SK-N-SH treated with all-trans-retinoic acid at 6 μM for 48 hours (cell line): ENCODE results near the gene DCDC2.

ENCODE experiments used
- CREB5 ChIP-seq: fragments of 250-450 bp; sonication (Bioruptor Pico); IDR thresholded peaks from 2 replicates; pipeline ENCODE4 v1.5.1; 2020; ENCODE audit warnings: low read depth, mild to moderate bottlenecking, moderate library complexity
- GLIS3 ChIP-seq: fragments of 250-450 bp; sonication (Bioruptor Pico); IDR thresholded peaks from 2 replicates; pipeline ENCODE4 v1.5.0; 2020; ENCODE audit warnings: mild to moderate bottlenecking, moderate library complexity
- ISL1 ChIP-seq: fragments of 250-450 bp; sonication (Bioruptor Pico); IDR thresholded peaks from 2 replicates; pipeline ENCODE4 v2.1.2; 2022; ENCODE audit warnings: mild to moderate bottlenecking, moderate library complexity
- OSR1 ChIP-seq: fragments of 250-450 bp; sonication (Bioruptor Pico); IDR thresholded peaks from 2 replicates; pipeline ENCODE4 v1.8.0; 2022; ENCODE audit warnings: moderate library complexity, mild to moderate bottlenecking, inconsistent platforms
- PATZ1 ChIP-seq: fragments of 250-450 bp; sonication (Bioruptor Pico); IDR thresholded peaks from 2 replicates; pipeline ENCODE4 v1.8.0; 2020; ENCODE audit warnings: mild to moderate bottlenecking, moderate library complexity, borderline replicate concordance
- POU6F1 ChIP-seq: fragments of 250-450 bp; sonication (Bioruptor Pico); IDR thresholded peaks from 2 replicates; pipeline ENCODE4 v1.8.0; 2021; ENCODE audit warnings: low read depth, mild to moderate bottlenecking, moderate library complexity, borderline replicate concordance
- PPARA ChIP-seq: fragments of 250-450 bp; sonication (Bioruptor Pico); IDR thresholded peaks from 2 replicates; pipeline ENCODE4 v1.5.0; 2020; ENCODE audit warnings: mild to moderate bottlenecking, borderline replicate concordance
- TCF4 ChIP-seq: fragments of 250-450 bp; sonication (Bioruptor Pico); IDR thresholded peaks from 2 replicates; pipeline ENCODE4 v1.8.0; 2021; ENCODE audit warnings: mild to moderate bottlenecking, moderate library complexity, borderline replicate concordance

- TF ChIP-seq CREB5 (CRISPR knock-in tag) (no peak), OSR1 (CRISPR knock-in tag) (no peak), TCF4 (CRISPR knock-in tag) (no peak), GLIS3 (CRISPR knock-in tag) (no peak), POU6F1 (CRISPR knock-in tag) (no peak), PPARA (CRISPR knock-in tag) (no peak), PATZ1 (CRISPR knock-in tag) (no peak), ISL1 (CRISPR knock-in tag) (no peak)
These were observed 123.9 kb downstream of the DCDC2 start for GRCh38 chr6:24233813-24234442.
